Right atrium auricular region (tissue), 2 donors: ENCODE measurements around the gene CDKAL1. TPM values are rescaled to one million over a fixed set of nuclear protein-coding genes. Genes with fewer than 3 reads are reported as not detected.

Experiments used
- DNase-seq: peaks from one replicate; pipeline ENCODE4 v3.0.0-alpha.2; 2019; ENCODE audit warnings: low spot score
- H3K27ac ChIP-seq, 2 donors: fragments of 200-600 bp; sonication (generic); 1 replicate in 1 of 2; 2 replicates in 1 of 2; pipeline ENCODE4 v1.5.1; 2016 to 2019
- H3K27me3 ChIP-seq, 2 donors: fragments of 200-600 bp; sonication (generic); one replicate each; pipeline versions ENCODE4 v1.5.1 to v1.6.0; 2017 to 2019
- H3K36me3 ChIP-seq: fragments of 200-600 bp; sonication (generic); one replicate; pipeline ENCODE4 v1.5.1; 2016
- H3K4me1 ChIP-seq, 2 donors: fragments of 200-600 bp; sonication (generic); one replicate each; pipeline versions ENCODE4 v1.5.1 to v1.6.0; 2017 to 2019
- H3K4me3 ChIP-seq, 2 donors: fragments of 200-600 bp; sonication (generic); 1 replicate in 1 of 2; 2 replicates in 1 of 2; pipeline ENCODE4 v1.5.1; 2017 to 2019; ENCODE audit warnings: mild to moderate bottlenecking in 1 of 2, moderate library complexity in 1 of 2
- H3K9me3 ChIP-seq, 2 donors: fragments of 200-600 bp; sonication (generic); one replicate each; pipeline ENCODE4 v1.5.1; 2019
- total RNA-seq, 2 donors: library from RNA; depleted of rRNA; stranded (reverse); fragments of >200 nt; gene quantifications; one replicate each; pipeline ENCODE4 v1.1.0, GENCODE V29; 2016
- TF ChIP-seq, protein P1 (sequence below), 2 donors: fragments of 200-600 bp; sonication (generic); IDR thresholded peaks; one replicate each; pipeline ENCODE4 v1.5.1; 2019; ENCODE audit warnings: antibody characterized with exemption in 2 of 2

CDKAL1 gene
- total RNA-seq, 2 donors from 2014 or later: 8.8 to 10.5 TPM

DNA sequence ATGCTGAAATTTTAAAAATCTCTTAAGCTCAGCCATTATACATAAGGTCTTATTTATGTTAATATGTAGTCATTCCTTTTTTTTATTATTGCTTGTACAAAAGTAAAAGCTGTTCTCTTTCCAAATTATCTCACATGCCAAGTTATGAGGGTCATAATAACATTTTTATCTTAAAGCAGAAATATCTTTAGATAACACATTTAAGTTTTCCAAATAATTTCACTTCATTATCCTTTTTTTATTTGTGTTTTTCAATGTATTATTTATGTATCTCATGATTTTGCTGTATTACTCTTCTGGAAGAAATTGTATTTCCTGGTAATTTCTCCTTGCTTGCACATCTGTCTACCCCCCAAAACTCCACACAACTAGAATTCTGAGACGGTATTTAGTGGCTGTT lies 598.2 kb downstream of the CDKAL1 start:
- Histone ChIP-seq H3K9me3 (no peaks in the 10 kb centered on the region), H3K36me3 (no peaks in the 10 kb centered on the region), H3K27me3 (no peaks in the 10 kb centered on the region), H3K4me3 (no peak overlapping the region), H3K27ac (no peak overlapping the region), H3K4me1 (peaks cover 0 to 21% of the 10 kb centered on the region in 2 donors)
- no peak for DNase-seq
- TF ChIP-seq, protein P1, sequence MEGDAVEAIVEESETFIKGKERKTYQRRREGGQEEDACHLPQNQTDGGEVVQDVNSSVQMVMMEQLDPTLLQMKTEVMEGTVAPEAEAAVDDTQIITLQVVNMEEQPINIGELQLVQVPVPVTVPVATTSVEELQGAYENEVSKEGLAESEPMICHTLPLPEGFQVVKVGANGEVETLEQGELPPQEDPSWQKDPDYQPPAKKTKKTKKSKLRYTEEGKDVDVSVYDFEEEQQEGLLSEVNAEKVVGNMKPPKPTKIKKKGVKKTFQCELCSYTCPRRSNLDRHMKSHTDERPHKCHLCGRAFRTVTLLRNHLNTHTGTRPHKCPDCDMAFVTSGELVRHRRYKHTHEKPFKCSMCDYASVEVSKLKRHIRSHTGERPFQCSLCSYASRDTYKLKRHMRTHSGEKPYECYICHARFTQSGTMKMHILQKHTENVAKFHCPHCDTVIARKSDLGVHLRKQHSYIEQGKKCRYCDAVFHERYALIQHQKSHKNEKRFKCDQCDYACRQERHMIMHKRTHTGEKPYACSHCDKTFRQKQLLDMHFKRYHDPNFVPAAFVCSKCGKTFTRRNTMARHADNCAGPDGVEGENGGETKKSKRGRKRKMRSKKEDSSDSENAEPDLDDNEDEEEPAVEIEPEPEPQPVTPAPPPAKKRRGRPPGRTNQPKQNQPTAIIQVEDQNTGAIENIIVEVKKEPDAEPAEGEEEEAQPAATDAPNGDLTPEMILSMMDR (IDR thresholded peaks at IDR 0.05): no peak

DNA sequence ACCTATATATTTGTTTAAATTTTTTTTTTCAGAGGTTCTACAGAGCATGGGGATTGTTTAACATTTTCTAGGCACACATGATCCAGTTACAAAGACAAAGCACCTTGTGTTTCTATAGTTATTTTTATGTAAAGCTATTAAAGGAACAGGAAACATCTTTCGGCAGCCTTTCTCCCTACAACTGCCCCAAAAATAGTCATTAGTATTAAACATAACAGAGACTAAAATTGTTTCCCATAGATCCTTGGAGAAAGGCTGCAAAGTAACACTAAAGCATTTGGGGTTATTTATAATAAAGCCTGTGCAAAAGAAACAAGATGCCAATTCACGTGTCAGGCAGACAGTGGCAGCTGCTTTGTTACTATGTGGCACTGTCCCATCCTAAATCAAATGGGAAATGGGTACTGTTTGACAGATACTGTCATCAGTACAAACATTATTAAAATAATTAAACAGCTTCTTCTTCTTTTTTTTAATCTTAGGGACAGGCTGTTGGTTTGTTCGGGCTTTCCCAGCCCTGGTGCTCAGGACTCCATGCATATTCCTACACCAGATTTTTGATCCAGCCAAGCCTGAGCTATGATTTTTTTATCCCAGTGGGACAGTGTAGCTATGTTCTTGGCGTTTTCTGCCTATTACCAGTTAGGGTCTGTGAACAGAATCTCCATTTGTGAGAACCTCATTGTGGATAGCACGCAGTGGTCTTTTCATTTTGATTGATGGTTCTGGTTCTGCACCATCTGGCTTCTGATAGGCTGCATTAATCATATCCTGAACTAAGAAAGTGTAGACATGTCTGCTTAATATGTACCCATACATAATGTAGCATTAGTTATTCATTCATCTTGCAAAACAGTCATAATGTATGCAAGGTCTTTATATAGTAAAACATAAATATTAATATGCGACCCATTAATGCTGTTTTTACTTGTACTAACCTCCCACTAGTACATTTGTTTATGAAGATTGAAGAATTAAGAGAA lies 598.9 kb downstream of the CDKAL1 start:
- H3K36me3 ChIP-seq: no peaks in the 10 kb centered on the region
- TF ChIP-seq, protein P1 (IDR thresholded peaks at IDR 0.05): no peak
- peak overlapping the region in 1 of 2 donors; percentile 3 for H3K4me3 ChIP-seq
- peaks cover 0 to 21% of the 10 kb centered on the region in 2 donors for H3K4me1 ChIP-seq
- no peak for DNase-seq
- H3K9me3 ChIP-seq: no peaks in the 10 kb centered on the region
- no peaks in the 10 kb centered on the region for H3K27me3 ChIP-seq
- no peak overlapping the region for H3K27ac ChIP-seq

DNA sequence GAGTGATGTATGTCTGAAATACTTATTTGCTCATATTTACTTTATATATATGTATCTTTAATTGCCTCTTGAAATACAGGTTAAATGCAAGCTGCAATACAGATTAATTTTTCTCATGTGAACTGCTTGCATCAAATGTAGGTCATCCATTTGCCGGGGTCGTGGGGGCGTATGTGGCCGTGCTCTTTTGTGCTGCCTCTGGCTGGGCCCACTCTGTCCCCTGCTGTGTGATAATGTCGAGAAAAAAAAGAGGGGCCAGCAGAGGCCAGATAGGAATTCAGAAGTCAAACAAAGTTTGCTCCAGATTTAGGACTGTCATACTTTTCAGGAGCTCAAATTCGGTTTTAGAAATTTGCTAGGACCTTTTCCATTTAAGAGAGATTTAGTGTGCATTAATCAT lies 599.6 kb downstream of the CDKAL1 start:
- H3K4me3 ChIP-seq: no peak overlapping the region

DNA sequence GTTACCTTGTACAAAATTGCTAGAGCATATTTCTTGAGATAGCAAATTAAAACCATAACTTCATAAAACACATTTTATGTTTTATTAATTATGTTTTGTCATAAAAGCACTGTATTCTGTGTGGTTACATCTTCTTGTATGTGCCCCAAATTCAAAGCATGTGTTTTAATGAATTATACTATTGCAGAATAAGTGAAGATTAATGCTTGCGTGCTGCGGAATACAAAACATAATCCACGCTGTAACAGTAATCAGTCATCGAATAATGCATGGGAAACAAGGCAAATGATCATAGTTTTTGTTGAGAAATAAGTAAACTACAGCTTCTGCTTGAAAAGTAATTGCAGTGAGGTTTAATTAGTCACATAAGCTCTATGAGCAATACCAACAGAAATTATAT lies 600.1 kb downstream of the CDKAL1 start:
- H3K4me1 ChIP-seq: peaks cover 0 to 21% of the 10 kb centered on the region in 2 donors
- H3K9me3 ChIP-seq: no peaks in the 10 kb centered on the region
- H3K4me3 ChIP-seq: no peak overlapping the region
- no peak for DNase-seq
- no peak overlapping the region for H3K27ac ChIP-seq
- no peaks in the 10 kb centered on the region for H3K36me3 ChIP-seq
- no peaks in the 10 kb centered on the region for H3K27me3 ChIP-seq
- TF ChIP-seq, protein P1 (IDR thresholded peaks at IDR 0.05): no peak

More for the DNA sequence above, 599.6 kb downstream of the CDKAL1 start:
- Histone ChIP-seq H3K27ac (no peak overlapping the region), H3K9me3 (no peaks in the 10 kb centered on the region), H3K27me3 (no peaks in the 10 kb centered on the region), H3K36me3 (no peaks in the 10 kb centered on the region), H3K4me1 (peaks cover 0 to 21% of the 10 kb centered on the region in 2 donors)
- no peak for DNase-seq
- TF ChIP-seq, protein P1 (IDR thresholded peaks at IDR 0.05): no peak

DNA sequence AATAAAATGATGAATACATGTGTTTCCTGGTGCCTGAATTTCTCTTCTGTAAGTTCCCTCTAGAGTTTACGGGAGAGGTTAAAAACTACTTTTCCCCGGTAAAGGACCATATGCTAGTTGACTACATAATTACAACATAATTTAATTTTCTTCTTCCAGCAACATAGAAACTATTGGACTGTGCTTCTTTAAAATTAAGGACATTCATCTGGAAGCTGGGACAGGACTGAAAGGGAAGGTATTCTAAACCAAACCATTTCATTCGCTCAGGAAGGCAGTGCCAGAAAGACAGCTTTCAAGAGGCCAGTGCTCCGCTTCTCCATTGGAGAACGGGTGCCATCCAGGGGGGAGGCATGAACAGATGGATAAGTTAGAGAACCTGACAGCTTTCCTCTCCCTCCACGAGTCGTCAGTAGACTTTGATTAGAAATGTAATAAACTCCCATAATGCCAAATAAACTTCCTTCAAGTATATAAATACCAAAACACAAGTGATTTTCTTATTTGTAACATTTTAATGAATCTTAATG lies 601.3 kb downstream of the CDKAL1 start:
- Histone ChIP-seq H3K36me3 (no peaks in the 10 kb centered on the region), H3K4me1 (peaks cover 0 to 21% of the 10 kb centered on the region in 2 donors), H3K4me3 (no peak overlapping the region), H3K27me3 (no peaks in the 10 kb centered on the region), H3K9me3 (no peaks in the 10 kb centered on the region), H3K27ac (no peak overlapping the region)
- DNase-seq: no peak
- TF ChIP-seq, protein P1 (IDR thresholded peaks at IDR 0.05): no peak
